ENCODE results near the gene SLC2A13. TPM values are rescaled to one million over a fixed set of nuclear protein-coding genes. Genes with fewer than 3 reads are reported as not detected.
A peak's percentile ranks its signal among the peaks of the same experiment; 100 is the strongest.

Gene SLC2A13
- total RNA-seq, 1 experiment from 2014 or later = 1.7 TPM

- intact Hi-C loops (cut with micrococcal nuclease) = no loop called here
- peak overlapping the region; percentile 77 for H3K27ac Mint-ChIP-seq (ENCODE audit: low read depth, unreplicated experiment)
- CTCF ChIA-PET = interaction anchor here (4.2 kb wide), 1 partner anchor 17 kb away, joined by 21 read pairs; no protein-coding TSS in a partner anchor
- TF ChIP-seq CTCF (IDR thresholded peaks at IDR 0.05; ENCODE audit: unreplicated experiment) = no peak
- BruUV-seq (replicated peaks) = no TSS peak
- H3K27me3 Mint-ChIP-seq (ENCODE audit: insufficient read depth, unreplicated experiment) = no peaks in the 10 kb centered on the region
- H3K9me3 Mint-ChIP-seq (ENCODE audit: unreplicated experiment) = no peaks in the 10 kb centered on the region
- H3K4me3 Mint-ChIP-seq (ENCODE audit: unreplicated experiment) = peak overlapping the region; percentile 50
- DNase-seq (ENCODE audit: unreplicated experiment) = peak; percentile 26
- H3K4me1 Mint-ChIP-seq (ENCODE audit: insufficient read depth, unreplicated experiment) = peaks cover 6% of the 10 kb centered on the region
- POLR2A ChIA-PET = no interaction called here
- H3K36me3 Mint-ChIP-seq (ENCODE audit: insufficient read depth, unreplicated experiment) = no peaks in the 10 kb centered on the region
Measured at GRCh38 chr12:40028296-40028695, 77.6 kb downstream of the SLC2A13 start.

DNA sequence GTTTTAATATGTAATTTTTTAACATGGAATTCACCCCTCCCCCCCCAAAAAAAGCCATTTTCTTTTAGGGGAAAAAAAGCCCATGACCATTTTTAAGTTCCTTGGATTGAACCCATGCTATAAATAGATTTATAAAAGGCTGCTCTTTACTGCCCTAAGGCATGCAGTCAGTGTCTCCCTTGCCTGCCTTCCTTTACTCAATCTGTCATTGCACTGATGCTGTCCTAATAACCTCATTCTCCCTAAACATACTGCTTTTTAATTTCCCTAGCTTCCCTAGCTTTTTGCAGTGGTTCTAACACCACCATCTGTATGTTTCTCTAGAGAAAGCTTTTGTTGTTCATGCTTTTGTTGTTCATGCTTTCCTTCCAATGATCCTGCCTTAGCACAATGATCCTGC is 83.0 kb downstream of the SLC2A13 start:
- no peak for TF ChIP-seq CTCF (IDR thresholded peaks at IDR 0.05; ENCODE audit: unreplicated experiment)
- H3K4me1 Mint-ChIP-seq (ENCODE audit: insufficient read depth, unreplicated experiment) = peaks cover 5% of the 10 kb centered on the region
- DNase-seq (ENCODE audit: unreplicated experiment) = no peak
- no peaks in the 10 kb centered on the region for H3K36me3 Mint-ChIP-seq (ENCODE audit: insufficient read depth, unreplicated experiment)
- ChIA-PET CTCF (interaction anchor here (0.6 to 1.5 kb wide), 3 partner anchors 12 to 28 kb away, joined by 3 to 9 read pairs (median 3); no protein-coding TSS in a partner anchor), POLR2A (no interaction called here)
- intact Hi-C loops (cut with micrococcal nuclease) = no loop called here
- H3K27ac Mint-ChIP-seq (ENCODE audit: low read depth, unreplicated experiment) = no peak overlapping the region
- no TSS peak for BruUV-seq (replicated peaks)
- no peaks in the 10 kb centered on the region for H3K9me3 Mint-ChIP-seq (ENCODE audit: unreplicated experiment)
- H3K4me3 Mint-ChIP-seq (ENCODE audit: unreplicated experiment) = no peak overlapping the region
- no peaks in the 10 kb centered on the region for H3K27me3 Mint-ChIP-seq (ENCODE audit: insufficient read depth, unreplicated experiment)

DNA sequence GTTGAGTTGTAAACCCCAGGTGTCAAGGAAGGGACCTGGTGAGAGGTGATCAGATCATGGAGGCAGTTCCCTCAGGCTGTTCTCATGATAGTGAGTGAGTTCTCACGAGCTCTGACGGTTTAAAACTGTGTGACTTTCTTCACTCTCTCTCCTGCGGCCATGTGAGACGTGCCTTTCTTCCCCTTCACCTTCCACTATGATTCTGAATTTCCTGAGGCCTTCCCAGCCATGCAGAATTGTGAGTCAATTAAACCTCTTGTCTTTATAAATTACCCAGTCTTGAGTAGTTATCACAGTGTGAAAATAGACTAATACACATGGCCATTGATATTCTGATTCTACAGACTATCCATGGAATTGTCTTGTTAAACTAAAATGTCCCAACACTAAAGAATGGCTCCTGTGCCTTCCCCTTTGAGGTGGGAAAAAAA is 85.6 kb downstream of the SLC2A13 start:
- no TSS peak for BruUV-seq (replicated peaks)
- CTCF ChIA-PET = interaction anchor here (0.8 to 2.2 kb wide), 2 partner anchors 8 to 13 kb away, joined by 4 to 9 read pairs; no protein-coding TSS in a partner anchor

GRCh38 chr12:40017488-40017887 is 88.4 kb downstream of the SLC2A13 start:
- no peak for DNase-seq (ENCODE audit: unreplicated experiment)
- H3K9me3 Mint-ChIP-seq (ENCODE audit: unreplicated experiment) = no peaks in the 10 kb centered on the region
- H3K36me3 Mint-ChIP-seq (ENCODE audit: insufficient read depth, unreplicated experiment) = no peaks in the 10 kb centered on the region
- no peaks in the 10 kb centered on the region for H3K27me3 Mint-ChIP-seq (ENCODE audit: insufficient read depth, unreplicated experiment)
- H3K27ac Mint-ChIP-seq (ENCODE audit: low read depth, unreplicated experiment) = no peak overlapping the region
- TF ChIP-seq CTCF (IDR thresholded peaks at IDR 0.05; ENCODE audit: unreplicated experiment) = no peak
- H3K4me1 Mint-ChIP-seq (ENCODE audit: insufficient read depth, unreplicated experiment) = peaks cover 10% of the 10 kb centered on the region
- BruUV-seq (replicated peaks) = no TSS peak
- intact Hi-C loops (cut with micrococcal nuclease) = no loop called here
- H3K4me3 Mint-ChIP-seq (ENCODE audit: unreplicated experiment) = no peak overlapping the region
- ChIA-PET POLR2A (no interaction called here), CTCF (no interaction called here)

More for the DNA sequence above, 85.6 kb downstream of the SLC2A13 start:
- Mint-ChIP-seq H3K4me3 (ENCODE audit: unreplicated experiment) (no peak overlapping the region), H3K36me3 (ENCODE audit: insufficient read depth, unreplicated experiment) (no peaks in the 10 kb centered on the region), H3K27ac (ENCODE audit: low read depth, unreplicated experiment) (no peak overlapping the region), H3K9me3 (ENCODE audit: unreplicated experiment) (no peaks in the 10 kb centered on the region), H3K27me3 (ENCODE audit: insufficient read depth, unreplicated experiment) (no peaks in the 10 kb centered on the region), H3K4me1 (ENCODE audit: insufficient read depth, unreplicated experiment) (peaks cover 15% of the 10 kb centered on the region)
- POLR2A ChIA-PET = interaction anchor here (0.7 to 1.6 kb wide), 2 partner anchors 9 to 13 kb away, joined by 3 read pairs; no protein-coding TSS in a partner anchor
- no peak for DNase-seq (ENCODE audit: unreplicated experiment)
- TF ChIP-seq CTCF (IDR thresholded peaks at IDR 0.05; ENCODE audit: unreplicated experiment) = no peak
- intact Hi-C loops (cut with micrococcal nuclease) = no loop called here

All from MCF 10A (cell line).